Smooth muscle cell (in vitro differentiated cells): ENCODE results near the gene RNU1-3. TPM values are rescaled to one million over a fixed set of nuclear protein-coding genes. Genes with fewer than 3 reads are reported as not detected.
"Not testable (repeated sequence)": the region's sequence is repeated elsewhere in the genome, so short reads cannot be mapped to it uniquely, and the experiment has no call there.

ENCODE experiments used
- DNase-seq: peaks from one replicate; lab custom pipeline; 2025; ENCODE audit not compliant: unreplicated experiment; lab: John Stamatoyannopoulos, UW
- H2AFZ ChIP-seq: fragments of 200-600 bp; sonication (generic); 2 replicates; pipeline ENCODE4 v1.6.0; 2016; ENCODE audit warnings: antibody characterized with exemption, low read depth, mild to moderate bottlenecking
- H3F3A ChIP-seq: fragments of 200-600 bp; sonication (generic); 2 replicates; pipeline ENCODE4 v1.6.0; 2017; ENCODE audit warnings: antibody characterized with exemption, low read depth
- H3K27ac ChIP-seq: fragments of 200-600 bp; sonication (generic); 2 replicates; pipeline ENCODE4 v1.5.1; 2016; ENCODE audit warnings: low read depth, mild to moderate bottlenecking
- H3K27me3 ChIP-seq: fragments of 200-600 bp; sonication (generic); 2 replicates; pipeline ENCODE4 v1.6.1; 2016; ENCODE audit warnings: low read depth, mild to moderate bottlenecking
- H3K36me3 ChIP-seq: fragments of 200-600 bp; sonication (generic); 2 replicates; pipeline ENCODE4 v1.5.1; 2016; ENCODE audit warnings: low read depth
- H3K4me1 ChIP-seq: fragments of 200-600 bp; sonication (generic); 2 replicates; pipeline ENCODE4 v1.5.1; 2016; ENCODE audit warnings: low read depth
- H3K4me2 ChIP-seq: fragments of 200-600 bp; sonication (generic); 2 replicates; pipeline ENCODE4 v1.6.0; 2016; ENCODE audit warnings: mild to moderate bottlenecking
- H3K4me3 ChIP-seq: fragments of 200-600 bp; sonication (generic); 2 replicates; pipeline ENCODE4 v1.5.1; 2016; ENCODE audit warnings: mild to moderate bottlenecking
- H3K79me2 ChIP-seq: fragments of 200-600 bp; sonication (generic); 2 replicates; pipeline ENCODE4 v1.6.0; 2016; ENCODE audit warnings: low read depth, mild to moderate bottlenecking
- H3K9ac ChIP-seq: fragments of 200-600 bp; sonication (generic); 2 replicates; pipeline ENCODE4 v1.6.0; 2016; ENCODE audit warnings: low read depth
- H3K9me3 ChIP-seq: fragments of 200-600 bp; sonication (generic); replicated peaks from 2 replicates; pipeline ENCODE4 v1.5.1; 2016; ENCODE audit warnings: low read depth
- H4K20me1 ChIP-seq: fragments of 200-600 bp; sonication (generic); 2 replicates; pipeline ENCODE4 v1.6.0; 2016; ENCODE audit warnings: low read depth
- CTCF ChIP-seq: fragments of 200-600 bp; sonication (generic); IDR thresholded peaks from 2 replicates; pipeline ENCODE4 v1.5.1; 2017; ENCODE audit warnings: borderline replicate concordance, mild to moderate bottlenecking, antibody characterized with exemption; ENCODE audit not compliant: insufficient read depth, poor library complexity, severe bottlenecking
- WGBS: methylation state at CpG from one replicate; pipeline ENCODE4 v1.1.7; 2016; ENCODE audit warnings: low lambda C conversion rate; 5-methylcytosine and 5-hydroxymethylcytosine counted together
- polyA plus RNA-seq: library from polyadenylated mRNA; unstranded; fragments of >200 nt; fragmentation: Nextera tagmentation; extraction: Ambion mirVana; gene quantifications from 2 replicates; pipeline ENCODE4 v1.2.1, GENCODE V29; 2016
- total RNA-seq: library from RNA; depleted of rRNA; stranded (reverse); fragments of >200 nt; gene quantifications from 2 replicates; pipeline ENCODE4 v1.2.3, GENCODE V29; 2014

The RNU1-3 gene
- total and polyA plus RNA-seq, 2 experiments from 2014 or later = under 0.01 to 4.2 TPM

- TF ChIP-seq CTCF = no peak
- WGBS = 80% methylated on average over 33 of the region's 34 CpGs
These were observed 11.0 kb upstream of the RNU1-3 start for GRCh38 chr1:16677552-16678431.

GRCh38 chr1:16676661-16677523 is 10.1 kb upstream of the RNU1-3 start:
- H3K36me3 ChIP-seq = not testable (repeated sequence)

More at GRCh38 chr1:16677552-16678431, 11.0 kb upstream of the RNU1-3 start:
- no peaks in the 10 kb centered on the region for H3K79me2 ChIP-seq
- no peak overlapping the region for H3K9ac ChIP-seq
- H2AFZ ChIP-seq = no peak overlapping the region
- no peak overlapping the region for H3K4me2 ChIP-seq
- H3K4me3 ChIP-seq = no peak overlapping the region
- no peaks in the 10 kb centered on the region for H3K4me1 ChIP-seq
- no peaks in the 10 kb centered on the region for H3K9me3 ChIP-seq
- peaks cover 5% of the 10 kb centered on the region for H3K27me3 ChIP-seq
- H3K27ac ChIP-seq = no peak overlapping the region
- DNase-seq = no peak
- H3F3A ChIP-seq = no peaks in the 10 kb centered on the region
- H4K20me1 ChIP-seq = no peaks in the 10 kb centered on the region
- no peaks in the 10 kb centered on the region for H3K36me3 ChIP-seq

GRCh38 chr1:16675118-16675510 is 8.4 kb upstream of the RNU1-3 start:
- H3K4me3 ChIP-seq, H3K9me3 ChIP-seq, H3K9ac ChIP-seq, H3F3A ChIP-seq, H3K79me2 ChIP-seq, H3K27me3 ChIP-seq, H3K4me2 ChIP-seq, H3K4me1 ChIP-seq, H2AFZ ChIP-seq, H3K36me3 ChIP-seq, H3K27ac ChIP-seq, DNase-seq, H4K20me1 ChIP-seq: not testable (repeated sequence)
- WGBS = no CpG with 5 or more reads among the region's 2 CpGs

More at GRCh38 chr1:16676661-16677523, 10.1 kb upstream of the RNU1-3 start:
- WGBS = 69% methylated on average over 22 of the region's 22 CpGs
- not testable (repeated sequence) for H3K79me2 ChIP-seq, H3K4me1 ChIP-seq, H3K4me3 ChIP-seq, H4K20me1 ChIP-seq, H3K9ac ChIP-seq, H3K27me3 ChIP-seq, H3K4me2 ChIP-seq, H3F3A ChIP-seq, H3K9me3 ChIP-seq, DNase-seq, H2AFZ ChIP-seq, H3K27ac ChIP-seq

GRCh38 chr1:16673976-16674375 is 7.2 kb upstream of the RNU1-3 start:
- not testable (repeated sequence) for H3K9ac ChIP-seq, H4K20me1 ChIP-seq, DNase-seq, H3F3A ChIP-seq, H3K27me3 ChIP-seq, H2AFZ ChIP-seq, H3K79me2 ChIP-seq, H3K4me1 ChIP-seq, H3K4me2 ChIP-seq, H3K36me3 ChIP-seq, H3K9me3 ChIP-seq, H3K4me3 ChIP-seq, H3K27ac ChIP-seq
- 55% methylated on average over 5 of the region's 5 CpGs for WGBS

GRCh38 chr1:16665836-16666235 is 912 bp downstream of the RNU1-3 start:
- H3K27me3 ChIP-seq, H3K36me3 ChIP-seq, H3K79me2 ChIP-seq, H3K9me3 ChIP-seq, H3F3A ChIP-seq, H3K4me3 ChIP-seq, H4K20me1 ChIP-seq, H3K27ac ChIP-seq, H3K4me1 ChIP-seq, H2AFZ ChIP-seq, DNase-seq, H3K9ac ChIP-seq, H3K4me2 ChIP-seq: not testable (repeated sequence)
- WGBS = no CpG with 5 or more reads among the region's 11 CpGs

GRCh38 chr1:16658234-16658633 is 8.5 kb downstream of the RNU1-3 start:
- H3K9ac ChIP-seq, H3K79me2 ChIP-seq, H3K9me3 ChIP-seq, H3K27me3 ChIP-seq, H4K20me1 ChIP-seq, DNase-seq, H3K4me3 ChIP-seq, H3K4me2 ChIP-seq, H3K27ac ChIP-seq, H2AFZ ChIP-seq, H3K4me1 ChIP-seq, H3F3A ChIP-seq, H3K36me3 ChIP-seq: not testable (repeated sequence)
- 90% methylated on average over 25 of the region's 32 CpGs for WGBS

GRCh38 chr1:16656981-16657683 is 9.6 kb downstream of the RNU1-3 start:
- H3F3A ChIP-seq, H3K4me1 ChIP-seq, H3K4me2 ChIP-seq, H3K27ac ChIP-seq, H3K36me3 ChIP-seq, H3K9ac ChIP-seq, H3K4me3 ChIP-seq, H3K79me2 ChIP-seq, H4K20me1 ChIP-seq, H2AFZ ChIP-seq, H3K9me3 ChIP-seq, DNase-seq, H3K27me3 ChIP-seq: not testable (repeated sequence)
- 80% methylated on average over 3 of the region's 14 CpGs for WGBS
